Spleen (tissue), 11 donors: ENCODE data around the gene TCAIM. TPM values are rescaled to one million over a fixed set of nuclear protein-coding genes. Genes with fewer than 3 reads are reported as not detected.

Experiments
- DNase-seq: peaks from one replicate; pipeline ENCODE4 v3.0.0-alpha.2; 2020
- H3K27ac ChIP-seq, 8 donors: fragments of 200-600 bp; sonication (generic) in 7 of 8; 1 replicate in 4 of 8; 2 replicates in 4 of 8; pipeline versions ENCODE4 v1.5.0 to v1.8.0; 2016 to 2021; ENCODE audit warnings: inconsistent platforms in 4 of 8, mild to moderate bottlenecking in 4 of 8, moderate library complexity in 1 of 8
- H3K27me3 ChIP-seq, 7 donors: fragments of 200-600 bp; sonication (generic) in 6 of 7; replicated peaks in 1 of 7; 1 replicate in 4 of 7; 2 replicates in 3 of 7; pipeline versions ENCODE4 v1.5.0 to v1.8.0; 2016 to 2021; ENCODE audit warnings: inconsistent platforms in 3 of 7, mild to moderate bottlenecking in 1 of 7
- H3K36me3 ChIP-seq, 6 donors: fragments of 200-600 bp; sonication (generic) in 5 of 6; 1 replicate in 4 of 6; 2 replicates in 2 of 6; pipeline versions ENCODE4 v1.5.0 to v1.8.0; 2016 to 2021; ENCODE audit warnings: inconsistent platforms in 2 of 6
- H3K4me1 ChIP-seq, 6 donors: fragments of 200-600 bp; sonication (generic) in 5 of 6; 1 replicate in 3 of 6; 2 replicates in 3 of 6; pipeline versions ENCODE4 v1.5.0 to v1.8.0; 2016 to 2021; ENCODE audit warnings: inconsistent platforms in 3 of 6
- H3K4me3 ChIP-seq, 8 donors: fragments of 200-600 bp; sonication (generic) in 7 of 8; 1 replicate in 4 of 8; 2 replicates in 4 of 8; pipeline versions ENCODE4 v1.5.0 to v1.8.0; 2016 to 2021; ENCODE audit warnings: inconsistent platforms in 4 of 8, mild to moderate bottlenecking in 4 of 8, moderate library complexity in 2 of 8
- H3K9me3 ChIP-seq, 8 donors: fragments of 200-600 bp; sonication (generic) in 7 of 8; 1 replicate in 4 of 8; 2 replicates in 4 of 8; pipeline versions ENCODE4 v1.5.0 to v1.8.0; 2016 to 2021; ENCODE audit warnings: inconsistent platforms in 4 of 8
- CTCF ChIP-seq, 11 experiments: fragments of 200-600 bp in 7 of 11; fragments of 450-650 bp in 4 of 11; sonication (generic) in 4 of 11; IDR thresholded peaks in 8 of 11; conservative IDR thresholded peaks in 3 of 11; 1 replicate in 7 of 11; 2 replicates in 4 of 11; pipeline versions ENCODE4 v1.4.0 to v1.8.0; 2016 to 2021; ENCODE audit warnings: antibody characterized with exemption in 11 of 11, inconsistent platforms in 4 of 11, mild to moderate bottlenecking in 1 of 11
- POLR2A ChIP-seq, 3 donors: fragments of 450-650 bp; IDR thresholded peaks; one replicate each; pipeline ENCODE4 v1.5.1; 2017; ENCODE audit warnings: antibody characterized with exemption in 3 of 3, mild to moderate bottlenecking in 1 of 3
- POLR2AphosphoS5 ChIP-seq, 3 donors: sonication (generic); formaldehyde crosslinking; IDR thresholded peaks; one replicate each; pipeline ENCODE4 v1.5.1; 2017; ENCODE audit warnings: antibody characterized with exemption in 3 of 3
- WGBS, 5 donors: extraction: QIAGEN DNeasy Blood & Tissue Kit in 3 of 5; methylation state at CpG; one replicate each; pipeline versions ENCODE4 v1.1.5 to v1.1.7; 2013 to 2018; 5-methylcytosine and 5-hydroxymethylcytosine counted together
- intact Hi-C: fragments of 100-400 bp; cut with DNase I; formaldehyde crosslinking; loops from one replicate; pipeline ENCODE4 v1.15.0; 2023; ENCODE audit warnings: low total_unique reads
- polyA plus RNA-seq, 3 donors: library from polyadenylated mRNA; stranded (reverse); fragments of 200-250 nt; gene quantifications; one replicate each; pipeline ENCODE4 v1.2.1, GENCODE V29; 2013
- total RNA-seq, 7 donors: library from RNA; depleted of rRNA in 3 of 7; stranded (reverse); fragments of >200 nt in 3 of 7; fragmentation: NEBNext Ultra II Directional in 4 of 7; extraction: Animal tissue kit (Norgen Biotek cat#: 25700) in 4 of 7; gene quantifications; one replicate each; pipeline versions ENCODE4 v1.1.0 to v1.2.1, GENCODE V29; 2016 to 2021
- donor health status: healthy with polysubstance abuse.
- donor health status: DM: no; HTN: no; CAD: no; lungs with moderate emphysema.
- donor health status: DM: no; HTN: no; CAD: no.
- donor health status: Bipolar disorder and iron deficiency.
- donor health status: healthy.
- donor health status: DM: no; HTN: no; CAD: no.
- donor health status: DM: yes; HTN: yes; CAD: no.

The TCAIM gene
- total and polyA plus RNA-seq, 10 donors, result 7.2 to 31.7 (median 22.9) TPM

- intact Hi-C loops, result no loop called here
- Histone ChIP-seq H3K9me3 (no peaks in the 10 kb centered on the region), H3K4me3 (no peak overlapping the region), H3K27ac (no peak overlapping the region), H3K27me3 (no peaks in the 10 kb centered on the region), H3K36me3 (no peaks in the 10 kb centered on the region), H3K4me1 (peaks cover 0 to 13% (median 9%) of the 10 kb centered on the region in 6 donors)
- no peak for TF ChIP-seq POLR2AphosphoS5 (IDR thresholded peaks at IDR 0.05)
- TF ChIP-seq CTCF (IDR thresholded peaks at IDR 0.05 in 8 of 11, conservative IDR thresholded peaks at IDR 0.05 in 3 of 11), result no peak
- no peak for TF ChIP-seq POLR2A (IDR thresholded peaks at IDR 0.05)
- 49 to 84% (median 64%) methylated on average over 2 of the region's 2 CpGs for WGBS, 5 donors
- no peak for DNase-seq
Observed at GRCh38 chr3:44334326-44334725, 4.2 kb upstream of the TCAIM start.

GRCh38 chr3:44337248-44337785 is 1.2 kb upstream of the TCAIM start:
- Histone ChIP-seq H3K4me1 (peaks cover 0 to 43% (median 34%) of the 10 kb centered on the region in 6 donors), H3K9me3 (no peaks in the 10 kb centered on the region), H3K27ac (peak overlapping the region; percentile 94 to 98 (median 98)), H3K36me3 (no peaks in the 10 kb centered on the region), H3K4me3 (peak overlapping the region; percentile 58 to 89 (median 74)), H3K27me3 (no peaks in the 10 kb centered on the region)
- WGBS, 5 donors, result 79 to 88% (median 85%) methylated on average over 5 of the region's 5 CpGs
- intact Hi-C loops, result loop anchor here (5.0 kb wide), 1 partner anchor 640 kb away; the partner anchor contains the start of genes EXOSC7 and ZDHHC3
- TF ChIP-seq CTCF (IDR thresholded peaks at IDR 0.05 in 8 of 11, conservative IDR thresholded peaks at IDR 0.05 in 3 of 11), result no peak
- TF ChIP-seq POLR2A (IDR thresholded peaks at IDR 0.05), result no peak
- TF ChIP-seq POLR2AphosphoS5 (IDR thresholded peaks at IDR 0.05), result no peak
- no peak for DNase-seq

GRCh38 chr3:44338828-44339127 is 212 bp downstream of the TCAIM start:
- no peak for DNase-seq
- intact Hi-C loops, result loop anchor here (5.0 kb wide), 1 partner anchor 639 kb away; the partner anchor contains the start of genes EXOSC7 and ZDHHC3
- Histone ChIP-seq H3K27ac (peak overlapping the region; percentile 94 to 98 (median 98)), H3K9me3 (no peaks in the 10 kb centered on the region), H3K27me3 (no peaks in the 10 kb centered on the region), H3K4me3 (peak overlapping the region; percentile 58 to 89 (median 74)), H3K4me1 (peaks cover 0 to 49% (median 37%) of the 10 kb centered on the region in 6 donors), H3K36me3 (no peaks in the 10 kb centered on the region)
- 0 to 1% (median 0%) methylated on average over 15 of the region's 15 CpGs for WGBS, 5 donors
- no peak for TF ChIP-seq POLR2AphosphoS5 (IDR thresholded peaks at IDR 0.05)
- peak in 1 of 3 donors; percentile 69 for TF ChIP-seq POLR2A (IDR thresholded peaks at IDR 0.05)
- peak in 1 of 11 experiments; percentile 20 for TF ChIP-seq CTCF (IDR thresholded peaks at IDR 0.05 in 8 of 11, conservative IDR thresholded peaks at IDR 0.05 in 3 of 11)

- intact Hi-C loops, result loop anchor here (5.0 kb wide), 1 partner anchor 638 kb away; the partner anchor contains the start of genes EXOSC7 and ZDHHC3
- no peak for DNase-seq
- TF ChIP-seq CTCF (IDR thresholded peaks at IDR 0.05 in 8 of 11, conservative IDR thresholded peaks at IDR 0.05 in 3 of 11) (no peak), POLR2A (IDR thresholded peaks at IDR 0.05) (no peak), POLR2AphosphoS5 (IDR thresholded peaks at IDR 0.05) (no peak)
- H3K4me1 ChIP-seq, result peaks cover 0 to 49% (median 37%) of the 10 kb centered on the region in 6 donors
- no peaks in the 10 kb centered on the region for H3K36me3 ChIP-seq
- H3K9me3 ChIP-seq, result no peaks in the 10 kb centered on the region
- no peaks in the 10 kb centered on the region for H3K27me3 ChIP-seq
- 27 to 43% (median 36%) methylated on average over 11 of the region's 11 CpGs for WGBS, 5 donors
- H3K27ac ChIP-seq, result peak overlapping the region; percentile 94 to 98 (median 98)
- H3K4me3 ChIP-seq, result peak overlapping the region; percentile 58 to 89 (median 74)
Observed at GRCh38 chr3:44339181-44340057, 853 bp downstream of the TCAIM start.
